SK-N-SH treated with all-trans-retinoic acid at 6 μM for 48 hours (cell line): ENCODE results near the gene MACF1.

ENCODE experiments used
- ARNTL ChIP-seq: fragments of 450-650 bp; formaldehyde crosslinking; IDR thresholded peaks from 2 replicates; pipeline ENCODE4 v1.5.0; 2020; ENCODE audit warnings: low read depth, mild to moderate bottlenecking, moderate library complexity, borderline replicate concordance
- CSDC2 ChIP-seq: fragments of 250-450 bp; sonication (Bioruptor Pico); IDR thresholded peaks from 2 replicates; pipeline ENCODE4 v1.5.0; 2020; ENCODE audit warnings: mild to moderate bottlenecking, moderate library complexity
- GLIS3 ChIP-seq: fragments of 250-450 bp; sonication (Bioruptor Pico); IDR thresholded peaks from 2 replicates; pipeline ENCODE4 v1.5.0; 2020; ENCODE audit warnings: mild to moderate bottlenecking, moderate library complexity
- SNAI2 ChIP-seq: fragments of 250-450 bp; sonication (Bioruptor Pico); IDR thresholded peaks from 2 replicates; pipeline ENCODE4 v1.5.0; 2020; ENCODE audit warnings: mild to moderate bottlenecking, moderate library complexity
- TOX ChIP-seq: fragments of 250-450 bp; sonication (Bioruptor Pico); IDR thresholded peaks from 2 replicates; pipeline ENCODE4 v1.8.0; 2021; ENCODE audit warnings: mild to moderate bottlenecking, moderate library complexity, borderline replicate concordance
- ZFP3 ChIP-seq: fragments of 250-450 bp; sonication (Bioruptor Pico); IDR thresholded peaks from 2 replicates; pipeline ENCODE4 v1.5.0; 2020; ENCODE audit warnings: mild to moderate bottlenecking, moderate library complexity
- ZFP30 ChIP-seq: fragments of 450-650 bp; formaldehyde crosslinking; IDR thresholded peaks from 2 replicates; pipeline ENCODE4 v1.5.0; 2022; ENCODE audit warnings: mild to moderate bottlenecking, moderate library complexity
- ZNF565 ChIP-seq: fragments of 450-650 bp; formaldehyde crosslinking; conservative IDR thresholded peaks from 2 replicates; pipeline ENCODE4 v1.5.0; 2020; ENCODE audit warnings: low read depth, mild to moderate bottlenecking, moderate library complexity
- ZNF70 ChIP-seq: fragments of 450-650 bp; formaldehyde crosslinking; IDR thresholded peaks from 2 replicates; pipeline ENCODE4 v1.5.0; 2020; ENCODE audit warnings: mild to moderate bottlenecking, moderate library complexity
- TF ChIP-seq, protein P1 (sequence below): fragments of 250-450 bp; sonication (Bioruptor Pico); IDR thresholded peaks from 2 replicates; pipeline ENCODE4 v1.8.0; 2020; ENCODE audit warnings: mild to moderate bottlenecking, moderate library complexity, borderline replicate concordance
- TF ChIP-seq, protein P2 (sequence below): fragments of 250-450 bp; sonication (Bioruptor Pico); IDR thresholded peaks from 2 replicates; pipeline ENCODE4 v1.5.1; 2021; ENCODE audit warnings: mild to moderate bottlenecking, moderate library complexity
- TF ChIP-seq, protein P3 (sequence below): fragments of 250-450 bp; sonication (Bioruptor Pico); IDR thresholded peaks from 2 replicates; pipeline ENCODE4 v1.8.0; 2021; ENCODE audit warnings: low read depth, mild to moderate bottlenecking, moderate library complexity, borderline replicate concordance

DNA sequence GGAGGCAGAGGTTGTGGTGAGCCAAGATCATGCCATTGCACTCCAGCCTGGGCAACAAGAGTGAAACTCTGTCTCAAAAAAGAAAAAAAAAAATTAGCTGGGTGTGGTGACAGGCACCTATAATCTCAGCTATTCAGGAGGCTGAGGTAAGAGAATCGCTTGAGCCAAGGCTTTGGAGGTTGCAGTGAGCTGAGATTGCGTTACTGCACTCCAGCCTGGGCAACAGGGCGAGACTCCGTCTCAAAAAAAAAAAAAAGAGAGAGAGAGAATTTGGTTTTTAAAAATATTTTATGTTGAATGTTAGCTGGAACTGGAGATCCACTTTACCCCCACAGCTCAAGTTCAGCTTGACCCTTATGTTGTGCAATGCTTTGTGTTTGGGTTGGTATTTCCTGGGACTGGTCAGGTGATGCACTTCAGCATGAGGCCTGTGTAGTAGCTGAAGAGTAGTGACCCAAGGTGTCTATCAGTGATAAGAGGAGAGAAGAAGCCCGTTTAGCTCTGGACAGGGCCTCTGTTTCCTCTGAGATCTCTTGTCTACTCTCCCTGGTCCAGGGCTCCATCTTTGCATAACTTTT is 36.8 kb upstream of the MACF1 start:
- TF ChIP-seq, protein P1, sequence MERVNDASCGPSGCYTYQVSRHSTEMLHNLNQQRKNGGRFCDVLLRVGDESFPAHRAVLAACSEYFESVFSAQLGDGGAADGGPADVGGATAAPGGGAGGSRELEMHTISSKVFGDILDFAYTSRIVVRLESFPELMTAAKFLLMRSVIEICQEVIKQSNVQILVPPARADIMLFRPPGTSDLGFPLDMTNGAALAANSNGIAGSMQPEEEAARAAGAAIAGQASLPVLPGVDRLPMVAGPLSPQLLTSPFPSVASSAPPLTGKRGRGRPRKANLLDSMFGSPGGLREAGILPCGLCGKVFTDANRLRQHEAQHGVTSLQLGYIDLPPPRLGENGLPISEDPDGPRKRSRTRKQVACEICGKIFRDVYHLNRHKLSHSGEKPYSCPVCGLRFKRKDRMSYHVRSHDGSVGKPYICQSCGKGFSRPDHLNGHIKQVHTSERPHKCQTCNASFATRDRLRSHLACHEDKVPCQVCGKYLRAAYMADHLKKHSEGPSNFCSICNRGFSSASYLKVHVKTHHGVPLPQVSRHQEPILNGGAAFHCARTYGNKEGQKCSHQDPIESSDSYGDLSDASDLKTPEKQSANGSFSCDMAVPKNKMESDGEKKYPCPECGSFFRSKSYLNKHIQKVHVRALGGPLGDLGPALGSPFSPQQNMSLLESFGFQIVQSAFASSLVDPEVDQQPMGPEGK = no peak
- TF ChIP-seq ZNF70 (CRISPR knock-in tag) (no peak), ZFP30 (CRISPR knock-in tag) (no peak), TOX (CRISPR knock-in tag) (no peak), ZFP3 (CRISPR knock-in tag) (no peak), ARNTL (CRISPR knock-in tag) (no peak), CSDC2 (CRISPR knock-in tag) (no peak), ZNF565 (CRISPR knock-in tag) (no peak), GLIS3 (CRISPR knock-in tag) (no peak), SNAI2 (CRISPR knock-in tag) (no peak)
- TF ChIP-seq, protein P2, sequence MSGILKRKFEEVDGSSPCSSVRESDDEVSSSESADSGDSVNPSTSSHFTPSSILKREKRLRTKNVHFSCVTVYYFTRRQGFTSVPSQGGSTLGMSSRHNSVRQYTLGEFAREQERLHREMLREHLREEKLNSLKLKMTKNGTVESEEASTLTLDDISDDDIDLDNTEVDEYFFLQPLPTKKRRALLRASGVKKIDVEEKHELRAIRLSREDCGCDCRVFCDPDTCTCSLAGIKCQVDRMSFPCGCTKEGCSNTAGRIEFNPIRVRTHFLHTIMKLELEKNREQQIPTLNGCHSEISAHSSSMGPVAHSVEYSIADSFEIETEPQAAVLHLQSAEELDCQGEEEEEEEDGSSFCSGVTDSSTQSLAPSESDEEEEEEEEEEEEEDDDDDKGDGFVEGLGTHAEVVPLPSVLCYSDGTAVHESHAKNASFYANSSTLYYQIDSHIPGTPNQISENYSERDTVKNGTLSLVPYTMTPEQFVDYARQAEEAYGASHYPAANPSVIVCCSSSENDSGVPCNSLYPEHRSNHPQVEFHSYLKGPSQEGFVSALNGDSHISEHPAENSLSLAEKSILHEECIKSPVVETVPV (CRISPR knock-in tag) = no peak
- TF ChIP-seq, protein P3, sequence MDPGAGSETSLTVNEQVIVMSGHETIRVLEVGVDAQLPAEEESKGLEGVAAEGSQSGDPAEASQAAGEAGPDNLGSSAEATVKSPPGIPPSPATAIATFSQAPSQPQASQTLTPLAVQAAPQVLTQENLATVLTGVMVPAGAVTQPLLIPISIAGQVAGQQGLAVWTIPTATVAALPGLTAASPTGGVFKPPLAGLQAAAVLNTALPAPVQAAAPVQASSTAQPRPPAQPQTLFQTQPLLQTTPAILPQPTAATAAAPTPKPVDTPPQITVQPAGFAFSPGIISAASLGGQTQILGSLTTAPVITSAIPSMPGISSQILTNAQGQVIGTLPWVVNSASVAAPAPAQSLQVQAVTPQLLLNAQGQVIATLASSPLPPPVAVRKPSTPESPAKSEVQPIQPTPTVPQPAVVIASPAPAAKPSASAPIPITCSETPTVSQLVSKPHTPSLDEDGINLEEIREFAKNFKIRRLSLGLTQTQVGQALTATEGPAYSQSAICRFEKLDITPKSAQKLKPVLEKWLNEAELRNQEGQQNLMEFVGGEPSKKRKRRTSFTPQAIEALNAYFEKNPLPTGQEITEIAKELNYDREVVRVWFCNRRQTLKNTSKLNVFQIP (CRISPR knock-in tag) = no peak
